HepG2 (cell line): ENCODE data around the gene LHPP. TPM values are rescaled to one million over a fixed set of nuclear protein-coding genes. Genes with fewer than 3 reads are reported as not detected.

Experiments used
- ASH2L ChIP-seq: fragments of 300-600, 200-600 bp; sonication (generic); IDR thresholded peaks from 2 replicates; pipeline ENCODE4 v1.7.0; 2017; ENCODE audit warnings: low read depth, mild to moderate bottlenecking, moderate library complexity, mixed read lengths, low read length; ENCODE audit not compliant: insufficient read length
- E2F1 ChIP-seq: sonication (generic); formaldehyde crosslinking; IDR thresholded peaks from 2 replicates; pipeline ENCODE4 v1.5.0; 2020; ENCODE audit warnings: missing genetic modification reagents
- KDM5B ChIP-seq: sonication (generic); formaldehyde crosslinking; IDR thresholded peaks from 2 replicates; pipeline ENCODE4 v1.4.0; 2020; ENCODE audit warnings: missing genetic modification reagents, mild to moderate bottlenecking, borderline replicate concordance
- MLLT10 ChIP-seq: sonication (generic); formaldehyde crosslinking; IDR thresholded peaks from 2 replicates; pipeline ENCODE4 v1.4.0; 2020; ENCODE audit warnings: missing genetic modification reagents
- MXD3 ChIP-seq: IDR thresholded peaks from 2 replicates; pipeline ENCODE4 v1.6.1; 2016; ENCODE audit warnings: mild to moderate bottlenecking, missing biosample characterization, missing genetic modification reagents
- NFE2 ChIP-seq: sonication (generic); formaldehyde crosslinking; IDR thresholded peaks from 2 replicates; pipeline ENCODE4 v1.4.0; 2020; ENCODE audit warnings: missing genetic modification reagents
- NR3C1 ChIP-seq: sonication (generic); formaldehyde crosslinking; IDR thresholded peaks from 2 replicates; pipeline ENCODE4 v1.4.0; 2020; ENCODE audit warnings: missing genetic modification reagents
- THAP7 ChIP-seq: sonication (generic); formaldehyde crosslinking; IDR thresholded peaks from 2 replicates; pipeline ENCODE4 v1.8.1; 2023; ENCODE audit warnings: mild to moderate bottlenecking, missing genetic modification reagents
- ZBTB4 ChIP-seq: sonication (generic); formaldehyde crosslinking; IDR thresholded peaks from 2 replicates; pipeline ENCODE4 v1.4.0; 2020; ENCODE audit warnings: missing genetic modification reagents, mild to moderate bottlenecking, borderline replicate concordance
- ZMYM2 ChIP-seq: sonication (generic); formaldehyde crosslinking; IDR thresholded peaks from 2 replicates; pipeline ENCODE4 v1.8.0; 2022; ENCODE audit warnings: mild to moderate bottlenecking, missing genetic modification reagents
- ZNF124 ChIP-seq: sonication (generic); formaldehyde crosslinking; IDR thresholded peaks from 2 replicates; pipeline ENCODE4 v1.4.0; 2020; ENCODE audit warnings: missing genetic modification reagents
- ZNF17 ChIP-seq: sonication (generic); formaldehyde crosslinking; IDR thresholded peaks from 2 replicates; pipeline ENCODE4 v1.5.0; 2020; ENCODE audit warnings: mild to moderate bottlenecking, missing genetic modification reagents
- ZNF205 ChIP-seq: IDR thresholded peaks from 2 replicates; pipeline ENCODE4 v1.6.1; 2018; ENCODE audit warnings: missing biosample characterization, missing genetic modification reagents
- ZNF33A ChIP-seq: sonication (generic); formaldehyde crosslinking; IDR thresholded peaks from 2 replicates; pipeline ENCODE4 v1.5.1; 2020; ENCODE audit warnings: missing genetic modification reagents, mild to moderate bottlenecking, moderate library complexity, borderline replicate concordance
- ZNF543 ChIP-seq: sonication (generic); formaldehyde crosslinking; IDR thresholded peaks from 2 replicates; pipeline ENCODE4 v1.4.0; 2020; ENCODE audit warnings: mild to moderate bottlenecking, missing genetic modification reagents
- ZNF549 ChIP-seq: sonication (generic); formaldehyde crosslinking; IDR thresholded peaks from 2 replicates; pipeline ENCODE4 v1.5.0; 2020; ENCODE audit warnings: missing genetic modification reagents
- ZNF639 ChIP-seq: conservative IDR thresholded peaks from 2 replicates; pipeline ENCODE4 v1.6.1; 2018; ENCODE audit warnings: missing genetic modification reagents
- ZNF749 ChIP-seq: sonication (generic); formaldehyde crosslinking; IDR thresholded peaks from 2 replicates; pipeline ENCODE4 v1.8.0; 2022; ENCODE audit warnings: mild to moderate bottlenecking, missing genetic modification reagents, moderate library complexity, borderline replicate concordance
- ZNF782 ChIP-seq: sonication (generic); formaldehyde crosslinking; IDR thresholded peaks from 2 replicates; pipeline ENCODE4 v1.4.0; 2020; ENCODE audit warnings: missing genetic modification reagents, mild to moderate bottlenecking, borderline replicate concordance
- polyA plus RNA-seq, 8 experiments: library from polyadenylated mRNA; depleted of rRNA in 3 of 8; stranded (reverse) in 7 of 8; unstranded in 1 of 8; fragments of >200 nt; fragmentation: Illumina TruSeq in 4 of 8; extraction: Trizol in 4 of 8; gene quantifications; 2 replicates each; pipeline versions ENCODE4 v1.2.1 to v1.2.3, GENCODE V29; 2011 to 2016; ENCODE audit warnings: low read depth in 4 of 8, missing spikeins in 1 of 8, mixed read lengths in 1 of 8; ENCODE audit not compliant: insufficient read depth in 1 of 8
- total RNA-seq, 5 experiments: library from RNA; depleted of rRNA; stranded (reverse); fragments of >200 nt; fragmentation: Illumina TruSeq; extraction: Trizol; gene quantifications; 2 replicates each; pipeline ENCODE4 v1.2.3, GENCODE V29; 2016; ENCODE audit warnings: low read depth in 1 of 5
- TF ChIP-seq, protein P1 (sequence below): sonication (generic); formaldehyde crosslinking; IDR thresholded peaks from 2 replicates; pipeline ENCODE4 v1.9.0; 2022; ENCODE audit warnings: missing genetic modification reagents, mild to moderate bottlenecking, borderline replicate concordance

Gene LHPP
- total and polyA plus RNA-seq, 2 of the 13 experiments (the other 11 are each of a cell fraction or from before 2014, with no cell fraction given), result 5.2 to 13.1 TPM

DNA sequence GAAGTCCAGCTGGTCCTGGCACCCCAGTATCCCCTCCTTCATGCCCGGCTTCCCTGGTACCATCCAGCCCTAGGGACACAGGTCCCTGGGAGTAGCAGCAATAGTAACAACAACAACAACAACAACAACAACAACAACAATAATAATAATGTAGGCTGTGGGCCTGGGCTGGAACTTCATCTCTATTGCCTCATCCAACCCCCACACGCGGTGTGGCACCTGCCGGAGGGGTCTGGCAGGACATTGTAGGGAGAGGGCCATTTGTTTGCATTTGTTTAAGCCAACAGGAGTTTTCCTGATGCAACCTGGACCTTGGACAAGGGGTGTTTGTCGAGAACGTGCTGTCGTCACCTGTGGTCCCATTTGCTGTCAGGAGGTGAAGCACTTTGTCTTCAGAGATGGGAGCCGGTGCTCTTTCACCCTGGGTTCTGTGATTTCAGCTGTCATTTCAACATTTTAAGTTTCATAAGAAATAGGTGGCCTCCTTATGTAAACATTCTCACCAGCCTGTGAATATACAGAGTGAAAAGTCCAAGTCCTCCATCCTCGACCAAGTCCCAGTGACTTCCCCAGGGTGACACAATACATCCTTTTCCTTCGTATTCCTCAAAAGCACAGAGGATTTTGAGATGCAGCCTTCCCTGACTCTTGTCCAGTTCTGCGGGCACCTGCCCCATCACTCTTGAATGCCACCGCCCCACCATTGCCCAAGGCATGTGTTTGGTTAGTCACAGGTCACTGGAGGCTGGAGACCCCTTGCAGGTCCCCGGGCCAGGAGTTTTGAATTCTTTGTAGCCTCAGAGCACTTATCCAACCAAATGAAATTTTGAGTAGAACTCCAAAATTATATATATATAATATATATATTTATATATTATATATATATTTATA lies 9.2 kb downstream of the LHPP start (continued):
- TF ChIP-seq ZMYM2 (CRISPR knock-in tag) (peak; percentile 64; the same call in 1 of the 2 replicates), MXD3 (CRISPR knock-in tag) (no peak), ZNF33A (no peak), THAP7 (CRISPR knock-in tag) (no peak), ZNF782 (CRISPR knock-in tag) (no peak), MLLT10 (CRISPR knock-in tag) (no peak), KDM5B (CRISPR knock-in tag) (peak; percentile 57; the same call in 1 of the 2 replicates), ZBTB4 (CRISPR knock-in tag) (no peak), E2F1 (no peak), ASH2L (peak; percentile 74), ZNF639 (no peak), ZNF543 (CRISPR knock-in tag) (no peak), ZNF124 (CRISPR knock-in tag) (peak; percentile 93), NFE2 (no peak), ZNF205 (CRISPR knock-in tag) (peak; percentile 65; the same call in 1 of the 2 replicates), ZNF17 (no peak), NR3C1 (CRISPR knock-in tag) (no peak), ZNF749 (CRISPR knock-in tag) (no peak), ZNF549 (CRISPR knock-in tag) (no peak)
- TF ChIP-seq, protein P1, sequence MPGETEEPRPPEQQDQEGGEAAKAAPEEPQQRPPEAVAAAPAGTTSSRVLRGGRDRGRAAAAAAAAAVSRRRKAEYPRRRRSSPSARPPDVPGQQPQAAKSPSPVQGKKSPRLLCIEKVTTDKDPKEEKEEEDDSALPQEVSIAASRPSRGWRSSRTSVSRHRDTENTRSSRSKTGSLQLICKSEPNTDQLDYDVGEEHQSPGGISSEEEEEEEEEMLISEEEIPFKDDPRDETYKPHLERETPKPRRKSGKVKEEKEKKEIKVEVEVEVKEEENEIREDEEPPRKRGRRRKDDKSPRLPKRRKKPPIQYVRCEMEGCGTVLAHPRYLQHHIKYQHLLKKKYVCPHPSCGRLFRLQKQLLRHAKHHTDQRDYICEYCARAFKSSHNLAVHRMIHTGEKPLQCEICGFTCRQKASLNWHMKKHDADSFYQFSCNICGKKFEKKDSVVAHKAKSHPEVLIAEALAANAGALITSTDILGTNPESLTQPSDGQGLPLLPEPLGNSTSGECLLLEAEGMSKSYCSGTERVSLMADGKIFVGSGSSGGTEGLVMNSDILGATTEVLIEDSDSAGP, result peak; percentile 78
